Spleen (tissue), 11 donors: ENCODE measurements around the gene GABBR1. TPM values are rescaled to one million over a fixed set of nuclear protein-coding genes. Genes with fewer than 3 reads are reported as not detected.

ENCODE experiments used
- DNase-seq: peaks from one replicate; pipeline ENCODE4 v3.0.0-alpha.2; 2020
- H3K27ac ChIP-seq, 8 donors: fragments of 200-600 bp; sonication (generic) in 7 of 8; 1 replicate in 4 of 8; 2 replicates in 4 of 8; pipeline versions ENCODE4 v1.5.0 to v1.8.0; 2016 to 2021; ENCODE audit warnings: inconsistent platforms in 4 of 8, mild to moderate bottlenecking in 4 of 8, moderate library complexity in 1 of 8
- H3K27me3 ChIP-seq, 7 donors: fragments of 200-600 bp; sonication (generic) in 6 of 7; replicated peaks in 1 of 7; 1 replicate in 4 of 7; 2 replicates in 3 of 7; pipeline versions ENCODE4 v1.5.0 to v1.8.0; 2016 to 2021; ENCODE audit warnings: inconsistent platforms in 3 of 7, mild to moderate bottlenecking in 1 of 7
- H3K36me3 ChIP-seq, 6 donors: fragments of 200-600 bp; sonication (generic) in 5 of 6; 1 replicate in 4 of 6; 2 replicates in 2 of 6; pipeline versions ENCODE4 v1.5.0 to v1.8.0; 2016 to 2021; ENCODE audit warnings: inconsistent platforms in 2 of 6
- H3K4me1 ChIP-seq, 6 donors: fragments of 200-600 bp; sonication (generic) in 5 of 6; 1 replicate in 3 of 6; 2 replicates in 3 of 6; pipeline versions ENCODE4 v1.5.0 to v1.8.0; 2016 to 2021; ENCODE audit warnings: inconsistent platforms in 3 of 6
- H3K4me3 ChIP-seq, 8 donors: fragments of 200-600 bp; sonication (generic) in 7 of 8; 1 replicate in 4 of 8; 2 replicates in 4 of 8; pipeline versions ENCODE4 v1.5.0 to v1.8.0; 2016 to 2021; ENCODE audit warnings: inconsistent platforms in 4 of 8, mild to moderate bottlenecking in 4 of 8, moderate library complexity in 2 of 8
- H3K9me3 ChIP-seq, 8 donors: fragments of 200-600 bp; sonication (generic) in 7 of 8; 1 replicate in 4 of 8; 2 replicates in 4 of 8; pipeline versions ENCODE4 v1.5.0 to v1.8.0; 2016 to 2021; ENCODE audit warnings: inconsistent platforms in 4 of 8
- POLR2A ChIP-seq, 3 donors: fragments of 450-650 bp; IDR thresholded peaks; one replicate each; pipeline ENCODE4 v1.5.1; 2017; ENCODE audit warnings: antibody characterized with exemption in 3 of 3, mild to moderate bottlenecking in 1 of 3
- POLR2AphosphoS5 ChIP-seq, 3 donors: sonication (generic); formaldehyde crosslinking; IDR thresholded peaks; one replicate each; pipeline ENCODE4 v1.5.1; 2017; ENCODE audit warnings: antibody characterized with exemption in 3 of 3
- WGBS, 5 donors: extraction: QIAGEN DNeasy Blood & Tissue Kit in 3 of 5; methylation state at CpG; one replicate each; pipeline versions ENCODE4 v1.1.5 to v1.1.7; 2013 to 2018; 5-methylcytosine and 5-hydroxymethylcytosine counted together
- intact Hi-C: fragments of 100-400 bp; cut with DNase I; formaldehyde crosslinking; loops from one replicate; pipeline ENCODE4 v1.15.0; 2023; ENCODE audit warnings: low total_unique reads
- polyA plus RNA-seq, 3 donors: library from polyadenylated mRNA; stranded (reverse); fragments of 200-250 nt; gene quantifications; one replicate each; pipeline ENCODE4 v1.2.1, GENCODE V29; 2013
- total RNA-seq, 7 donors: library from RNA; depleted of rRNA in 3 of 7; stranded (reverse); fragments of >200 nt in 3 of 7; fragmentation: NEBNext Ultra II Directional in 4 of 7; extraction: Animal tissue kit (Norgen Biotek cat#: 25700) in 4 of 7; gene quantifications; one replicate each; pipeline versions ENCODE4 v1.1.0 to v1.2.1, GENCODE V29; 2016 to 2021
- TF ChIP-seq, protein P1 (sequence below), 11 experiments: fragments of 200-600 bp in 7 of 11; fragments of 450-650 bp in 4 of 11; sonication (generic) in 4 of 11; IDR thresholded peaks in 8 of 11; conservative IDR thresholded peaks in 3 of 11; 1 replicate in 7 of 11; 2 replicates in 4 of 11; pipeline versions ENCODE4 v1.4.0 to v1.8.0; 2016 to 2021; ENCODE audit warnings: antibody characterized with exemption in 11 of 11, inconsistent platforms in 4 of 11, mild to moderate bottlenecking in 1 of 11
- donor health status: healthy with polysubstance abuse.
- donor health status: DM: no; HTN: no; CAD: no; lungs with moderate emphysema.
- donor health status: DM: no; HTN: no; CAD: no.
- donor health status: Bipolar disorder and iron deficiency.
- donor health status: healthy.
- donor health status: DM: no; HTN: no; CAD: no.
- donor health status: DM: yes; HTN: yes; CAD: no.

The GABBR1 gene
- total and polyA plus RNA-seq, 10 donors, result 13.8 to 122 (median 62.4) TPM

DNA sequence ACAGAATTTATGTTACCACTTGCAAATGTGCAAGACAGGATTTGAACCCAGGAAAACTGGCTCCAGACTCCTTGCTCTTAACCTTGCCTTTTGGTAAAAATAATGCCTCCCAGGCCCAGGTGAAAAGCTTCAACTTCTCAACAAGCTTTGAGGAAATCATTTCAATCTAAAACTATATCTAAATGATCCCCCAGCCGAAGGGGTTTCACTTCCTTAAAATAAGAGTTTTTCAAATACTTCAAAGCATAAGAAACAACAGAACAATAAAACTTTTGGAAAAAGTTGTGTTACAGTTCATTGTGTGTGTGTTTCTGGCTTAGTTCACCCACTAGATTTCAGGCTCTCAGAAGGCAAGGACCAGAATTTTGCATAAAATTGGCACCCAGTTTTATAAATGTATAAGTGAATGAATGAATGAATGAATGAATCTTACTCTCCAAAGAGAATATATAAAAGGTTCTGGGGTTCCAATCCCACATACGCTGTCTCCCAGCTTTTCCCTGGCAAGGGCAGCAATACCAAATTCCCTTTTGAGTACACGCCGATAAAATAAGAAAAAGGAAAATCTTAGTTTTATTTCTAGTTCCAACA, 42.7 kb downstream of the GABBR1 start:
- H3K27ac ChIP-seq, result no peak overlapping the region
- WGBS, 5 donors, result 67 to 84% (median 80%) methylated on average over 4 of the region's 4 CpGs
- no peaks in the 10 kb centered on the region for H3K9me3 ChIP-seq
- no peak for DNase-seq
- no peaks in the 10 kb centered on the region for H3K36me3 ChIP-seq
- TF ChIP-seq POLR2A (IDR thresholded peaks at IDR 0.05) (no peak), POLR2AphosphoS5 (IDR thresholded peaks at IDR 0.05) (no peak)
- TF ChIP-seq, protein P1, sequence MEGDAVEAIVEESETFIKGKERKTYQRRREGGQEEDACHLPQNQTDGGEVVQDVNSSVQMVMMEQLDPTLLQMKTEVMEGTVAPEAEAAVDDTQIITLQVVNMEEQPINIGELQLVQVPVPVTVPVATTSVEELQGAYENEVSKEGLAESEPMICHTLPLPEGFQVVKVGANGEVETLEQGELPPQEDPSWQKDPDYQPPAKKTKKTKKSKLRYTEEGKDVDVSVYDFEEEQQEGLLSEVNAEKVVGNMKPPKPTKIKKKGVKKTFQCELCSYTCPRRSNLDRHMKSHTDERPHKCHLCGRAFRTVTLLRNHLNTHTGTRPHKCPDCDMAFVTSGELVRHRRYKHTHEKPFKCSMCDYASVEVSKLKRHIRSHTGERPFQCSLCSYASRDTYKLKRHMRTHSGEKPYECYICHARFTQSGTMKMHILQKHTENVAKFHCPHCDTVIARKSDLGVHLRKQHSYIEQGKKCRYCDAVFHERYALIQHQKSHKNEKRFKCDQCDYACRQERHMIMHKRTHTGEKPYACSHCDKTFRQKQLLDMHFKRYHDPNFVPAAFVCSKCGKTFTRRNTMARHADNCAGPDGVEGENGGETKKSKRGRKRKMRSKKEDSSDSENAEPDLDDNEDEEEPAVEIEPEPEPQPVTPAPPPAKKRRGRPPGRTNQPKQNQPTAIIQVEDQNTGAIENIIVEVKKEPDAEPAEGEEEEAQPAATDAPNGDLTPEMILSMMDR (IDR thresholded peaks at IDR 0.05 in 8 of 11, conservative IDR thresholded peaks at IDR 0.05 in 3 of 11), result no peak
- H3K27me3 ChIP-seq, result peaks cover 0 to 48% (median 0%) of the 10 kb centered on the region in 7 donors
- no peak overlapping the region for H3K4me3 ChIP-seq
- intact Hi-C loops, result no loop called here
- peaks cover 0 to 13% (median 2%) of the 10 kb centered on the region in 6 donors for H3K4me1 ChIP-seq

DNA sequence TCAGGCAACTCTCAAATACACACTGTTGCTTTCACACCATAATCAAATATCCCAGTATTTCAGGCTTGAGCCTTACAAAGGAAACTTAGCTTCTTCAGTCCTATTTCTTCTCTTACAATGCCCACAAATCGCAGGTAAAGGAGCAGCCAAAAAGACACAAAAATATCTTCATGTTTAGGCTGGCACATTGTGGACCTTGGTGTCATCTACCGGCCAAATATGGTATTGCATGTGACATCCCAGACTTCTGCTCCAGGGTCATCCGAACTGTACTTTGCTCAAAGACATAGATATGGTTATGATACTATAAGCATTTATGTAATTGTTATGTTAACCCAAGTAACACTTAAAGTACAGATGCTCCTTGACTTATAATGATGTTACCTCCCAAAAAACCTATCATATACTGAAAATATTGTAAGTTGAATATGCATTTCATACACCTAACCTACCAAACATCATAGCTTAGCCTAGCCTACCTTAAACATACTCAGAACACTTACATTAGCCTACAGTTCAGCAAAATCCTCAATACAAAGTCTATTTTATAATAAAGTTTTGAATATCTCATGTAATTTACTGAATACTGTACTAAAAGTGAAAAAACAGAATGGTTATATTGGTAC, 43.4 kb downstream of the GABBR1 start:
- Histone ChIP-seq H3K27ac (no peak overlapping the region), H3K4me3 (no peak overlapping the region), H3K4me1 (peaks cover 0 to 13% (median 2%) of the 10 kb centered on the region in 6 donors), H3K9me3 (no peaks in the 10 kb centered on the region), H3K27me3 (peaks cover 0 to 55% (median 0%) of the 10 kb centered on the region in 7 donors), H3K36me3 (no peaks in the 10 kb centered on the region)
- WGBS, 5 donors, result 6 to 13% (median 9%) methylated on average over 3 of the region's 3 CpGs
- DNase-seq, result no peak
- TF ChIP-seq, protein P1 (IDR thresholded peaks at IDR 0.05 in 8 of 11, conservative IDR thresholded peaks at IDR 0.05 in 3 of 11), result peak; percentile 76 to 94 (median 91)
- TF ChIP-seq POLR2AphosphoS5 (IDR thresholded peaks at IDR 0.05) (no peak), POLR2A (IDR thresholded peaks at IDR 0.05) (no peak)
- intact Hi-C loops, result loop anchor here (10.0 kb wide), 1 partner anchor 895 kb away; no protein-coding TSS in a partner anchor

DNA sequence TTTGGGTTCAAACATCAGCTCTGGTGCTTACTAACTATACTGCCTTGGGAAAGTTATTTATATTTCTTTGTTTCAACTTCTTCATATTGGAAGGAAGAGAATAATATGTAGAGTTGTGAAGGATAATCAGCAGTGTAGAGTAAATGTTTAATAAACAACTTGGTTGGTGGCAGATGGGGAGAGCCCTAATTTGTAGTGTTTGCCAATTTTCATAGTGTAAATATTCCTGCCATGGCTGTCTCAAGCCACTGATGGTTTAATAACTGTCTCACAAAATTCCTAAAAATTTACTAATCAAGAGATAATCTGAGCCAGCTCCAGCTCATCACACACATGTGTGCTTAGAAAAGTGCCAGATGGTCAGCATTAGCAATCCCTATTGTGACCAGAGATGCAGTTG, 48.2 kb downstream of the GABBR1 start, which contains the start of gene OR2H2:
OR2H2 (plus strand) TSS at position 301 of the 400 bp plus-strand sequence. CDS start 2,824 bp downstream, outside the sequence.
- Histone ChIP-seq H3K4me3 (no peak within 1 kb of the TSS), H3K36me3 (no peaks in the 10 kb centered on the region), H3K9me3 (no peaks in the 10 kb centered on the region), H3K4me1 (peaks cover 0 to 3% (median 0%) of the 10 kb centered on the region in 6 donors), H3K27me3 (peaks cover 0 to 46% (median 0%) of the 10 kb centered on the region in 7 donors), H3K27ac (no peak within 1 kb of the TSS)
- intact Hi-C loops, result loop anchor here (10.0 kb wide), 1 partner anchor 890 kb away; no protein-coding TSS in a partner anchor
- DNase-seq, result no peak
- TF ChIP-seq POLR2A (IDR thresholded peaks at IDR 0.05) (no peak), POLR2AphosphoS5 (IDR thresholded peaks at IDR 0.05) (no peak)
- TF ChIP-seq, protein P1 (IDR thresholded peaks at IDR 0.05 in 8 of 11, conservative IDR thresholded peaks at IDR 0.05 in 3 of 11), result no peak

DNA sequence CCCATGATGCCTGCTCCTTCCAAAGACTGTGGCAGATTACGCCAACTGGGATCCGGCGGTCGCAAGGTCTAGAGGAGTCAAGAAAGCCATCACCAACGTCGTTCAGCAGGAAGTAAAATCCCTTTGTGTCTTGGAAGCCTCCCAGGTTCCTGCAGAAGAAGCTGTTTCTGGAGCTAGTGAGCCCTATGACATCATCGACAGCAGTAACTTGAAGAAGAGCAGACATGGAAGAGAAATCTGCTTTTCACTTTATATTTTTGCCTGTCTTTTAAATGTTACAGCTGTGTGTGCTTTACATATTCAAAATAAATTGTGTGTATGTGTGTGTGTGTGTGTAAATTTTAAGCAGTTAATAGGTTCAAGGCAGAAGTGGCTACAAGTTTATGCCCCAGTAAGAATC, 55.4 kb downstream of the GABBR1 start:
- TF ChIP-seq POLR2A (IDR thresholded peaks at IDR 0.05) (no peak), POLR2AphosphoS5 (IDR thresholded peaks at IDR 0.05) (no peak)
- TF ChIP-seq, protein P1 (IDR thresholded peaks at IDR 0.05 in 8 of 11, conservative IDR thresholded peaks at IDR 0.05 in 3 of 11), result no peak

More for the DNA sequence above, 55.4 kb downstream of the GABBR1 start:
- 73 to 80% (median 75%) methylated on average over 7 of the region's 7 CpGs for WGBS, 5 donors
- no peaks in the 10 kb centered on the region for H3K4me1 ChIP-seq
- no peak overlapping the region for H3K27ac ChIP-seq
- H3K36me3 ChIP-seq, result no peaks in the 10 kb centered on the region
- no peaks in the 10 kb centered on the region for H3K9me3 ChIP-seq
- no peak overlapping the region for H3K4me3 ChIP-seq
- DNase-seq, result no peak
- intact Hi-C loops, result no loop called here
- H3K27me3 ChIP-seq, result peaks cover 0 to 44% (median 0%) of the 10 kb centered on the region in 7 donors
